T1000 (cell line): Measurements from ENCODE around the gene PPARD.
"Not testable (repeated sequence)": the region's sequence is repeated elsewhere in the genome, so short reads cannot be mapped to it uniquely, and the experiment has no call there.

ENCODE experiments used
- DNase-seq: peaks from one replicate; lab custom pipeline; 2025; ENCODE audit warnings: mixed read lengths; lab: John Stamatoyannopoulos, UW

PPARD gene

GRCh38 chr6:35312076-35312800 lies 30.1 kb upstream of the PPARD start:
- DNase-seq: no peak

DNA sequence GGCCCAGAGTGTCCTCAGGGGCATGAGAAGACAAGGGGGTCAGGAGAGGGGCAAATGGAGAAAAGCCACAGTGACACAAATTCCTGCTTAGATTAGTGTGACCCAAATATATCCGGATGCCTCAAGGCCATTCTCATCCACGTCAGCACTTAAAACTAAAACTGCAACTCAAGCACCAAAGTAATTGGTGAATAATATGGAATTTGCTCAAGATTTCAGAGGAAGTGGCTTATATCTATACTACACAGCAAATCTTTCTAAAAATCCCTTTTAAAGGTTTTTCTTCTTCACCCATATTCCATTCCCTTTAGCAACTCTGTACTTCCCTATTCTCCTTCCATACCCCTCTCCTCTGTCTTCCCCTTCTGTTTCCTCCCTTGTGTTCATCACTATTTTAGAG lies 29.6 kb upstream of the PPARD start:
- no peak for DNase-seq

DNA sequence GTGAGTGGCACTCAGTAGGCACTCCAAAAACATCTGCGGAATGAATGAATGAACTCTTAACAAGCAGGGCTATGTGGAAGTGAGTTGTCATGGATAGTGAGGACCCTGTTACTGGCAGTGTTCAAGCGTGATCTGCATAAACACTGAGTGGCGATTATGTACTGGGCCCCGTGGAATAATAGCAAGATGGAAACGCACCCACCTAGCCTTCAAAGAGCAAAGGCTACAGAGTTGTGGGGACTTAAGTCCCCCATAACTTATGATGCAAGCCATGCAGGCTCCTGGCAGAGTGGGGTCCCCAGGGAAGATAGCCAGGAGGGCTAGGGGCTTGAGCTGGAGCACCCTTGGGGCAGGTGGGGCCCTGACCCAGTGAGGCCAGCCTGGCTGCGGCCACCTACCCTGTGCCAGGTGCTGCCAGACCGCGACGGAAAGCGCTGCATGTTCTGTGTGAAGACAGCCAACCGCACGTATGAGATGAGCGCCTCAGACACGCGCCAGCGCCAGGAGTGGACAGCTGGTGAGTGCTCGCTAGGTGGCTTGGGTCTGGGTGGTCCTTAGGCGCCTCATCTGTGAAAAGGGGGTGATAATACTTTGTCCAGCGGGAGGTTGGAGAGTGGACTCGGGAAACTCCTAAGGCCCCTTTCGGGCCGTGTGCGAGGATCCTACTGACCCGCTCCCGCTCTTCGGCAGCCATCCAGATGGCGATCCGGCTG lies 24.7 kb upstream of the PPARD start:
- no peak for DNase-seq

GRCh38 chr6:35318196-35319171 lies 23.9 kb upstream of the PPARD start:
- peak; percentile 90 for DNase-seq

DNA sequence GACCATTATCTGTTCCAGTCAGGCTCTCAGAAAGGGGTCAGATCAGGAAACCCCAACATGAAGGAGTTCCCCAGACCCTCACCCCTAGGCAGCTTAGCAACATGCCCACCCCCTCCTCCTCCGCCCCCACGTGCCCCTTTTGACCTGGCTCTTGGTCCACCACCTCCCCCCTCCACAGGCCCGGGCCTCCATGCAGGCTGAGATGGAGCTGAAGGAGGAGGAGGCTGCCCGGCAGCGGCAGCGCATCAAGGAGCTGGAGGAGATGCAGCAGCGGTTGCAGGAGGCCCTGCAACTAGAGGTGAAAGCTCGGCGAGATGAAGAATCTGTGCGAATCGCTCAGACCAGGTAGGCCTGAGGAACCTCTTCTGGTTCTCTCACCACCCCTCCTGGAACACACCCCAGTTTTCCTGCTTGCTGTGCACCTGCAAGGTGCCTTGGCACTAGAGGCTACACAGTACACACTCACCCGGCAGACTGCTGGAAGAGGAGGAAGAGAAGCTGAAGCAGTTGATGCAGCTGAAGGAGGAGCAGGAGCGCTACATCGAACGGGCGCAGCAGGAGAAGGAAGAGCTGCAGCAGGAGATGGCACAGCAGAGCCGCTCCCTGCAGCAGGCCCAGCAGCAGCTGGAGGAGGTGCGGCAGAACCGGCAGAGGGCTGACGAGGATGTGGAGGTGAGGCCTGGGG lies 22.9 kb upstream of the PPARD start:
- DNase-seq: no peak

DNA sequence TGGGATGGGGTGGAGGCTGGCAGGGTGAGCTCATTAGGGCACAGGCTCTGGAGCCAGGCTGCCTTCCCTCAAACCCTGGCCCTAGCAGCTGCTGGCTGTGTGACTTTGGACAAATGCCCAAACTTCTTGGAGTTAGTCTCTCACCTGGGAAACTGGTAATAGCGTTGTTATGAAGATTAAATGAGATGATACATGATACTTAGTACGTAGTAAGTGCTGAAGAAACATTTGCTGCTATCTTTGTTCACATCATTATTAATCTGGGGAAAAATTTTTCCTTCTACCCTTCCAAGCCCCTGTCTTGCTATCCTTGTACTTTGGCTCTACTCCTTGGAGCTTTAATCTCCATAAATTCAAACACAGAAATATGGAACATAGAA lies 22.3 kb upstream of the PPARD start:
- no peak for DNase-seq

DNA sequence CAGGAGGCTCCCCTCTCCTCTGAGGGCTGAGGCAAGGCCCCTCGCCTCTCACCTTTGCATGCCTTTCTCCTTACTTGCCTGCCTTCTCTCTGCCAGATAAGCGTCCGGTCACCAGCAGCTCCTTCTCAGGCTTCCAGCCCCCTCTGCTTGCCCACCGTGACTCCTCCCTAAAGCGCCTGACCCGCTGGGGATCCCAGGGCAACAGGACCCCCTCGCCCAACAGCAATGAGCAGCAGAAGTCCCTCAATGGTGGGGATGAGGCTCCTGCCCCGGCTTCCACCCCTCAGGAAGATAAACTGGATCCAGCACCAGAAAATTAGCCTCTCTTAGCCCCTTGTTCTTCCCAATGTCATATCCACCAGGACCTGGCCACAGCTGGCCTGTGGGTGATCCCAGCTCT lies 21.3 kb upstream of the PPARD start:
- DNase-seq: no peak

DNA sequence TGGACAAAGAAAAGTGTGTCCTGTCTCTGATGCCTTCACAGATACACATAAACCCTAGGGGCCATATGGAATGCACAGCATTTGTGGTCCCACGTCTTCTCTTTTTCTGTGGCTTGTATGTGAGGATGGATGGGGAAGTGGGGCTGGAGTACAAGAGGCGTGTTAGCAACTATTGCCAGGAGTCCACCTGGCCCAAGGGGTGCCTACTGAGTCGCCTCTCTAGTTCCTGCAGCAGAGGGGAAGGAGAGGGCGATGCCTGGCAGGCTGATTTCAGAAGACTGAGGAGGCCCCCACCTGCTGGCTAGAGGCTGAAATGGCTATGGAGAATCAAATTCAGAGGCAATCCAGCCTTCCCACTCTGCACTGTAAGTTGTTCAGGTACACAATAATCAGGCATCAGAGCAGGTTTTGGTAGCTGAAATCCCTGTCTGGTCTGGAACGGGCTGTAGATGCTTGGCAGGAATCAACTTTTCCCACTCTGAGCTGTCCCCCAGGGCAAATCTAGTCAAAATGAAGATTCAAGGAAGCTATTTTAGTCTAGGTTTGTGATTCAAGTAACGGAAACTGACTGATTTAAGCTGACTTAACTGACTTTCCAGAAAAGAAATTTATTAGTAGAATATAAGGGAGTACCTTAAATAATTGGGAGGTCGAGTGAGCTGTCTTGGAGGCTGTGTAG lies 14.9 kb upstream of the PPARD start:
- DNase-seq: peak; percentile 8

DNA sequence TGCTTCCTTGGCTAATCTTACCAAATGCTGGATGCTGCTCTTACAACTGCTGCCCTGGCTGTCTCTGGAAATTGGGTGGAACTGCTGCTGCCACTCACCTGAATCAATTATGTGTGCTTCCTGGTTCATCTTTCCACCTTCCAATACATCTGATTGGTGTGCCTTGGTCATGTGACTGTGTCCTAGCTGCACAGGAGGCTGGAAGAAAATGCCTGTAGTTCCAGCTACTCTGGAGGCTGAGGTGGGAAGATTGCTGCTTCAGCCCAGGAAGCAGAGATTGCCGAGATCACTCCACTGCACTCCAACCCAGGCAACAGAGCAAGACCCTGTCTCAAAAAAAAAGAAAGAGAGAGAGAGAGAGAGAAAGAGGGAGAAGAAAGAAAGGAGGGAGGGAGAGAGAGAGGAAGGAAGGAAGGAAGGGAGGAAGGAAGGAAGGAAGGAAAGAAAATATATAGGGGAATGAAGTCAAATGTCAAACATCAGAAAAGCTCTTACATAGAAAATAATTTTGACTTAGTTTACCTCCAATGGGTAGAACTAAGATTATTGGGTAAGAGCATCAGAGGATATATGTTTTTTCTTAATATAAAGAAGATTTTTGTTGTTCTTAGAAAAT lies 14.1 kb upstream of the PPARD start:
- DNase-seq: no peak

DNA sequence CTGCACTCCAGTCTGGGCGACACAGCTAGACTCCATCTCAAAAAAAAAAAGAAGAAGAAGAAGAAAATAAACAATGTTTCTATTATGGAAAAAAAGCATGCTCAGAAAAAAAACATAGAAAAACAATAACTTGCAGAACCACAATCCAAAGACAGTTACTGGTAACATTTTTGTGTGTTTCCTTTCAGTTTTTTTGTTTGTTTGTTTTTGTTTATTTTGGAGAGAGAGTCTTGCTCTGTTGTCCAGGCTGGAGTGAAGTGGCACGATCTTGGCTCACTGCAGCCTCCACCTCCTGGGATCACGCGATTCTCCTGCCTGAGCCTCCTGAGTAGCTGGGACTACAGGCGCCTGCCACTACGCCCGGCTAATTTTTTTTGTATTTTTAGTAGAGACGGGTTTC lies 13.4 kb upstream of the PPARD start:
- DNase-seq: not testable (repeated sequence)

DNA sequence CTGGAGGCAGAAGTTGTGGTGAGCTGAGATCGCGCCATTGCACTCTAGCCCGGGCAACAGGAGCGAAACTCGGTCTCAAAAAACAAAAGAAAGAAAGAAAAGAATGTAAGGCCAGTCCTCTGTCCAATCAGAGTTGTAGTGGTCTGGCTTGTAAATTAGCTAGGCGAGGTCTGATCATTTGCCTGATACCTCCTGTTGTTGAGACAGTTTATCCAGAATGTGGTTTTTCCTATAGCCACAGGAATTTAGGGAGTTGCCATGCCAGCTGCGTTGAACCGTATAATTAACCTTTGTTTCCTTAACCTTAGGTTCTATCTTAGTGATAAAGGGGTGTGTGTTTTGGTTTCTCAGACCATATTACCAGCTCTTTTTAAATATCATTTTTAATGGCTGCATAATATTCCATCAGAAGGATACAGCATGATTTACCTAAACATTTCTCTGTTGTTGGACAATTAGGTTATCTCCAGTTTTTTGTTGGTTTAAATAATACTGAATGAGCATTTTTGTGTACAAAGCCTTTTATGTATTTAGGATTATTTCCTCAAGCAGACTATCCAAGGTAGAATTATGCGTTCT lies 11.7 kb upstream of the PPARD start:
- DNase-seq: no peak

GRCh38 chr6:35332074-35332887 lies 10.1 kb upstream of the PPARD start:
- not testable (repeated sequence) for DNase-seq

GRCh38 chr6:35341557-35341956 lies 801 bp upstream of the PPARD start:
- DNase-seq: no peak

- DNase-seq: no peak
Observed at GRCh38 chr6:35343092-35343834, 905 bp downstream of the PPARD start.

DNA sequence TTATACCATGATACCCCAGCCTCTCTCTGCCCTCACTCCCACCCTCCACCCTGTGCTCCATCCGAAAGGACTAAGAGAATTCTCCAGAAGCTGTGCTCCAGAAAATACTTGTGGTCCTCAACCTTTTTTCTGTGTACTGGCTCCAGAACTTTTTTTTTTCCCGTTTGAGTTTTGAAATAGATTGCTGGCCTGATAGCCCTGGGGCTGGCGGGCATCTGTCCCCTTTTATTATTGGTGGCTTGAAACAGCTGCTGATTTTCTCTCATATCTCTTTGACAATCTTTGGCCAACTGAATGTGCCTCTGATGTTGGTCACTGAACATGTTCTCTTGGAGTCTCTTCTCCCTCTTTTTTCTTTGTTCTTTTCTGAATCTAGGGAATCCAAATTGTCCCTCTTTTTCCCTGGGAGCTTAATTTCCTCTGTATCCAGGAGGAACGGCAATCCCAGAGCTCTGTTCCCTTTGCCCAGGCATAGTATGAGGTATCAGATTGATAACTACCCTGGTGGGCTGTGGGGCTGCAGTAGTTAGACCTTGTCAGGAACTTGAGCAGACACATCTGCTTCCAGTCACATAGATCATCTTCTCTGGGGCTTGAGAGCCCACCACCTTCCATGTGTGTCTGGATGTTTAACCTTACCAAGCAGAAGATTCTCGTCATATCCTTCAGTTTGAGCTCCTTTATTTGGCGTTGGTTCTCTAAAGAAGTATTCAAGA lies 1.6 kb downstream of the PPARD start:
- DNase-seq: no peak

GRCh38 chr6:35351422-35351821 lies 9.1 kb downstream of the PPARD start:
- no peak for DNase-seq

DNA sequence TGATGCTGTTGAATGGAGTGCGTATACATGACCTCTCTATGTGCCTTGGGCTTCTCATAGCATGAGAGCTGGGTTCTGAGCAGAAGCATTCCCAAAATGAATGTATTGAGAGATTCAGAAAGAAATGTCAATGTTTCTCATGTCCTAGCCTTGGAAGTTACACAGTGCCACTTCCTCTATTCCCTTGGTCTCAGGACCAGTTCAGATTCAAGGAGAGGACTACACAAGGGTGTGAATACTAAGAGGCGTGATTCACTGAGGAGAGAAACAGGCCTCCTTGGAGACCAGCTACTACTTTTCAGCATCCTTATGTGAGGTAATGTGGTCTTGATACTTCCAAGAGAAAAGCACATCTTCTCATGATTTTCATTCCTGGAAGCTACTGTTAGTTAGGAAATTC lies 10.4 kb downstream of the PPARD start:
- DNase-seq: no peak
